OCI-LY3 (cell line): ENCODE results near the gene TRIO.

Experiments used
- EZH2phosphoT487 ChIP-seq: fragments of 200-600 bp; shearing (Covaris generic); IDR thresholded peaks from 2 replicates; pipeline ENCODE4 v1.6.1; 2018; ENCODE audit warnings: antibody characterized with exemption, mixed run types, low read depth
- TF ChIP-seq, protein P1 (sequence below): fragments of 200-600, 300-600 bp; sonication (generic); IDR thresholded peaks from 2 replicates; pipeline ENCODE4 v1.5.1; 2014; ENCODE audit warnings: antibody characterized with exemption, low read length, low read depth

DNA sequence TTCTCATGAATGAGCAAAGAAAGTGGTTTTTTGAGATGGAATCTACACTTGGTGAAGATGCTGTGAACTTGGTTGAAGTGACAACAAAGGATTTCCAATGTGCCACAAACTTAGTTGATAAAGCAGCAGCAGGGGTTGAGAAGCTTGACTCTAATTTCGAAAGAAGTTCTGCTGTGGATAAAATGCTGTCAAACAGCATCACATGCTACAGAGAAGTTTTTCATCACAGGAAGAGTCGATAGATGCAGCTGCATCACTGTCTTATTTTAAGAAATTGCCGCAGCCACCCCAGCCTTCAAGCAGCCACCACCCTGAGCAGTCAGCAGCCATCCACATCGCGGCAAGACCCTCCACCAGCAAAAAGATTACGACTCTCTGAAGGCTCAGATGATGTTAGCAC, 78.6 kb downstream of the TRIO start:
- TF ChIP-seq, protein P1, sequence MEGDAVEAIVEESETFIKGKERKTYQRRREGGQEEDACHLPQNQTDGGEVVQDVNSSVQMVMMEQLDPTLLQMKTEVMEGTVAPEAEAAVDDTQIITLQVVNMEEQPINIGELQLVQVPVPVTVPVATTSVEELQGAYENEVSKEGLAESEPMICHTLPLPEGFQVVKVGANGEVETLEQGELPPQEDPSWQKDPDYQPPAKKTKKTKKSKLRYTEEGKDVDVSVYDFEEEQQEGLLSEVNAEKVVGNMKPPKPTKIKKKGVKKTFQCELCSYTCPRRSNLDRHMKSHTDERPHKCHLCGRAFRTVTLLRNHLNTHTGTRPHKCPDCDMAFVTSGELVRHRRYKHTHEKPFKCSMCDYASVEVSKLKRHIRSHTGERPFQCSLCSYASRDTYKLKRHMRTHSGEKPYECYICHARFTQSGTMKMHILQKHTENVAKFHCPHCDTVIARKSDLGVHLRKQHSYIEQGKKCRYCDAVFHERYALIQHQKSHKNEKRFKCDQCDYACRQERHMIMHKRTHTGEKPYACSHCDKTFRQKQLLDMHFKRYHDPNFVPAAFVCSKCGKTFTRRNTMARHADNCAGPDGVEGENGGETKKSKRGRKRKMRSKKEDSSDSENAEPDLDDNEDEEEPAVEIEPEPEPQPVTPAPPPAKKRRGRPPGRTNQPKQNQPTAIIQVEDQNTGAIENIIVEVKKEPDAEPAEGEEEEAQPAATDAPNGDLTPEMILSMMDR, result no peak
- TF ChIP-seq EZH2phosphoT487, result no peak
